Mesothelial cell of epicardium (in vitro differentiated cells): ENCODE measurements around the gene SNTG2. TPM values are rescaled to one million over a fixed set of nuclear protein-coding genes. Genes with fewer than 3 reads are reported as not detected.

Experiments
- DNase-seq, 2 experiments: peaks; one replicate each; pipeline ENCODE4 v3.0.0; 2021; ENCODE audit warnings: low spot score in 2 of 2; ENCODE audit not compliant: unreplicated experiment in 2 of 2
- H3K27ac Mint-ChIP-seq: 2 replicates; pipeline ENCODE4 v1.8.0; 2021; ENCODE audit warnings: mixed read lengths
- H3K27me3 Mint-ChIP-seq: 2 replicates; pipeline ENCODE4 v1.8.0; 2021; ENCODE audit warnings: low read depth, mixed read lengths
- H3K36me3 Mint-ChIP-seq: 2 replicates; pipeline ENCODE4 v1.8.0; 2021; ENCODE audit warnings: mixed read lengths
- H3K4me1 Mint-ChIP-seq: 2 replicates; pipeline ENCODE4 v1.8.0; 2021; ENCODE audit warnings: mixed read lengths
- H3K4me3 Mint-ChIP-seq: 2 replicates; pipeline ENCODE4 v1.8.0; 2021; ENCODE audit warnings: mild to moderate bottlenecking, moderate library complexity, mixed read lengths
- H3K9me3 Mint-ChIP-seq: 2 replicates; pipeline ENCODE4 v1.8.0; 2021; ENCODE audit warnings: mixed read lengths
- total RNA-seq: library from RNA; stranded (reverse); gene quantifications from 3 replicates; pipeline ENCODE4 v1.2.1, GENCODE V29; 2021
- TF ChIP-seq, protein P1 (sequence below): fragments of 200-600 bp; sonication (generic); IDR thresholded peaks from one replicate; pipeline ENCODE4 v1.5.0; 2021; ENCODE audit warnings: antibody characterized with exemption; ENCODE audit not compliant: unreplicated experiment

SNTG2 gene
- total RNA-seq, 1 donor from 2014 or later: not detected

DNA sequence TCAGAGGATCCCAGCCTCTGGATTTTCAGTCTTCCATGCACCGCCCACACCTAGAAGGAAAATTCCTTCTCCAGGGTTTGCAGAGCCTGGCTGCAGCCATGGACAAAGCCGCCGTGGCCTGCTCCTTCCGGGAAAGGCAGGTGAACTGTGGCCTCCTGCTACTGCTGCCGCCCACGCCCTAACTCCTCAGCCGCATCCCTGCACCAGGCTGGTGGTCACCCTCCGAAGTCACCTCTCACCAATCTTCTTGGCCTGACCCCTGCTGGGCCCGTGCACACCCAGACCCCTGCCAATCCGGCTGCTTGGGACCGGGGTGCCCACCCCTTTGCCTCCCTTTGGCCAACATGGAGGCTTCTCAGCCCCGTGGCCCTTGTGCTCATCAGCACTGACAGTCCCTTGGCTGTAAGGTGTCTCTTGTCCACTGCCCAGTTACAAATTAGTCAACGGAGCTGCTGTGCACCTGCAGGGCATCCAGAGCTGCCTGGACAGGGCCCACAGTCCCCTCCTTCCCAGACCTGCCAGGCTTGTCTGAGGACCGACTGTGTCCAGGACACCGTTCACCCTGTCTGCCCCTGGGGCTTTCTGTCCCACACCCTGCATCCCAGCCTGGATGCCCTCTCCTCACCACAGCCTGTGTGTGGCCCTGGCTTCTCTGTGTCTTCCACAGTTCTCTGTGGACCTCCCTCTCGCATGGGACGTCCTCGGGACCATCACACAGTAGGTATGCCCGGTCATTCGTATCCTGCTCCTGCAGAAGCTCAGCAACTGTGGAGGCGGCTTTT lies 332.6 kb downstream of the SNTG2 start:
- no peaks in the 10 kb centered on the region for H3K4me1 Mint-ChIP-seq
- H3K4me3 Mint-ChIP-seq: no peak overlapping the region
- DNase-seq: no peak
- TF ChIP-seq, protein P1, sequence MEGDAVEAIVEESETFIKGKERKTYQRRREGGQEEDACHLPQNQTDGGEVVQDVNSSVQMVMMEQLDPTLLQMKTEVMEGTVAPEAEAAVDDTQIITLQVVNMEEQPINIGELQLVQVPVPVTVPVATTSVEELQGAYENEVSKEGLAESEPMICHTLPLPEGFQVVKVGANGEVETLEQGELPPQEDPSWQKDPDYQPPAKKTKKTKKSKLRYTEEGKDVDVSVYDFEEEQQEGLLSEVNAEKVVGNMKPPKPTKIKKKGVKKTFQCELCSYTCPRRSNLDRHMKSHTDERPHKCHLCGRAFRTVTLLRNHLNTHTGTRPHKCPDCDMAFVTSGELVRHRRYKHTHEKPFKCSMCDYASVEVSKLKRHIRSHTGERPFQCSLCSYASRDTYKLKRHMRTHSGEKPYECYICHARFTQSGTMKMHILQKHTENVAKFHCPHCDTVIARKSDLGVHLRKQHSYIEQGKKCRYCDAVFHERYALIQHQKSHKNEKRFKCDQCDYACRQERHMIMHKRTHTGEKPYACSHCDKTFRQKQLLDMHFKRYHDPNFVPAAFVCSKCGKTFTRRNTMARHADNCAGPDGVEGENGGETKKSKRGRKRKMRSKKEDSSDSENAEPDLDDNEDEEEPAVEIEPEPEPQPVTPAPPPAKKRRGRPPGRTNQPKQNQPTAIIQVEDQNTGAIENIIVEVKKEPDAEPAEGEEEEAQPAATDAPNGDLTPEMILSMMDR: no peak
- no peak overlapping the region for H3K27ac Mint-ChIP-seq
- peaks cover 9% of the 10 kb centered on the region for H3K27me3 Mint-ChIP-seq
- no peaks in the 10 kb centered on the region for H3K36me3 Mint-ChIP-seq
- H3K9me3 Mint-ChIP-seq: no peaks in the 10 kb centered on the region

DNA sequence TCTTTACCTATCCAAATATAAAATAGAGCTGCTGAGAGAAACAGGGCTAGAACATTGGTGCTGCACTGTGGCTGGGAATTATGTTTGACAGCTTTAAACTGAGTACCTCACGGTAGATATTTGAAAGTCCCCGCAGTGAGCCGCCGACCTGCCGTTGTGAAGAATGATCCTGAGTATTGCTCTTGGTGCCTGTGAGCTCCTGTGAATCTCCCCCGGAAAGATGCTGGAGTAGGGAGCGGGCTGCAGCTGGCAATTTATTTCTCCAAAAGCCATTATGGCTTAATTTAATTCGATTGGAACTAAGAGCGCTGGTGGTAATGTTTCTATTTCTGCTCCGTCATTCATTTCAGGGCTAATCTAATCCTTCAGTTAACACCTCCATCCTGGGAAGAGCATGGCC lies 333.2 kb downstream of the SNTG2 start:
- no peak overlapping the region for H3K4me3 Mint-ChIP-seq
- peaks cover 9% of the 10 kb centered on the region for H3K27me3 Mint-ChIP-seq
- DNase-seq: no peak
- TF ChIP-seq, protein P1: no peak
- H3K36me3 Mint-ChIP-seq: no peaks in the 10 kb centered on the region
- no peak overlapping the region for H3K27ac Mint-ChIP-seq
- H3K9me3 Mint-ChIP-seq: no peaks in the 10 kb centered on the region
- H3K4me1 Mint-ChIP-seq: no peaks in the 10 kb centered on the region

DNA sequence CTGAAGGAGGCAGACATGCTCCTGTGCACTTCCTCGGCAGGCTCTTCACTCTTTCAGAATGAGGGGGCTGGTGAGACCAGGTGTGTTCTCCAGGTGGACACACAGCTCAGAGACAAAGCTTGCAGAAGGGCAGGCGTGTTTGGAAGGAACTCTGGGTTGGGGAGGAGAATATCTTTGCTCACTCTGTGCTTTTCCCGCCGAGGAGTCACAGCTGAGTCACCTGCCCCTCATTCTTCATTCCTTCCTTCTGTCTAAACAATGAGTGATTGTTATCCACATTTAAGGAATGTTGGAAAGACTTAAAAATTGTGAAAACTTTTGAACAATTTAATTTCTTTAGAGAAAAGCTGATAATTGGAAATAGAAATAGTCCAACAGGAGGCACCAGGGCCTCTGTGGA lies 336.3 kb downstream of the SNTG2 start:
- no peak overlapping the region for H3K27ac Mint-ChIP-seq
- H3K9me3 Mint-ChIP-seq: no peaks in the 10 kb centered on the region
- no peaks in the 10 kb centered on the region for H3K4me1 Mint-ChIP-seq
- DNase-seq: no peak
- no peaks in the 10 kb centered on the region for H3K36me3 Mint-ChIP-seq
- H3K4me3 Mint-ChIP-seq: no peak overlapping the region
- peaks cover 23% of the 10 kb centered on the region for H3K27me3 Mint-ChIP-seq
- TF ChIP-seq, protein P1: no peak

DNA sequence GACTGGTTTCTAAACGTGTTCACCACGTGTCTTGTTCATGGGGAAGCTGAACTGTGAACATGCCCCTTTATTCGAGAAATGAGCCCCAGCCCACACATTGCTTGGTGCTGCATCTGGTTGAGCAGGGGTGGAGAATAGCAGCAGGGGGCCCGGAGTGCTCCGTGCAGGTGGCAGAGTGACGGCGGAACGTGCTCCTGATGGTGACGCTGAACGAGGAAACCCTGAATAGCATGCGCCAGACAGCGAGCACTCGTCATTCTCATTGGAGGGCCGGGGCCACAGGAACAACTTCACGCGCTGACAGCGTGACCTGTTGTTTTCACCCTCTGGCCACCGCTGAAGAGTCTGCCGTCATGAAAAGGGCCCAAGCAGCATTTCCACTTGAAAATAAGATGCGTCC lies 336.8 kb downstream of the SNTG2 start:
- Mint-ChIP-seq H3K9me3 (peaks cover 2% of the 10 kb centered on the region), H3K27me3 (peaks cover 23% of the 10 kb centered on the region), H3K36me3 (no peaks in the 10 kb centered on the region), H3K4me3 (no peak overlapping the region), H3K4me1 (no peaks in the 10 kb centered on the region), H3K27ac (no peak overlapping the region)
- TF ChIP-seq, protein P1: no peak
- DNase-seq: no peak

DNA sequence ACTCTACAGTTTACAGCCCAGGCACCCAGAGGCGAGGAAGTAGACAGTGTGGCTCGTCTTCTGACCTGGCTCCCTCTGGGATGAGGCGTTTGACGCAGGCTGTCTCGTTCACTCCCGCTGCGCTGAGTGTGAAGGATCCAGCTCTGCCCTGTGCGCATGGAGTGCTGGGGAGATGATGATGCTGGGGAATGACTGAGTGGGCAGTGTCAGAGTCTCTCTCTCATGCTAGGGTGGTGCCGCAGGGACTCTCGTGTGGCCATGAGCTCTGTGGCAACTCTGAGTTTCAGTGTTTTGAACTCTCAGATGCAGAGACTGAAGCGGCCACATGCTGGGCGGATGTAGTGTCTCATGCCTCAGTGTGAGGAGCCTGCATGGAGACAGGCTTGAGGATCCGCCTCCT lies 344.3 kb downstream of the SNTG2 start:
- H3K27ac Mint-ChIP-seq: no peak overlapping the region

More for the DNA sequence above, 344.3 kb downstream of the SNTG2 start:
- TF ChIP-seq, protein P1: no peak
- no peak for DNase-seq
- Mint-ChIP-seq H3K4me1 (no peaks in the 10 kb centered on the region), H3K4me3 (no peak overlapping the region), H3K36me3 (no peaks in the 10 kb centered on the region), H3K9me3 (peaks cover 4% of the 10 kb centered on the region), H3K27me3 (peaks cover 26% of the 10 kb centered on the region)
